Ovary (tissue), 9 donors: ENCODE data around the gene FGFBP1. TPM values are rescaled to one million over a fixed set of nuclear protein-coding genes. Genes with fewer than 3 reads are reported as not detected.

Experiments used
- DNase-seq, 5 donors: peaks; one replicate each; pipeline ENCODE4 v3.0.0-alpha.2; 2019 to 2020
- H3K27ac ChIP-seq, 2 donors: fragments of 200-600 bp; one replicate each; pipeline versions ENCODE4 v1.5.1 to v1.8.0; 2019 to 2022
- H3K27me3 ChIP-seq: fragments of 200-600 bp; one replicate; pipeline ENCODE4 v1.8.0; 2022
- H3K36me3 ChIP-seq: fragments of 200-600 bp; sonication (generic); one replicate; pipeline ENCODE4 v1.5.1; 2019
- H3K4me1 ChIP-seq: one replicate; pipeline ENCODE4 v1.8.1; 2013; ENCODE audit warnings: mild to moderate bottlenecking, moderate library complexity; ENCODE audit not compliant: insufficient read depth
- H3K4me3 ChIP-seq: fragments of 200-600 bp; sonication (generic); one replicate; pipeline ENCODE4 v1.5.1; 2017
- H3K9me3 ChIP-seq, 2 donors: fragments of 200-600 bp in 1 of 2; sonication (generic) in 1 of 2; one replicate each; pipeline versions ENCODE4 v1.5.1 to v1.8.1; 2013 to 2019; ENCODE audit warnings: mild to moderate bottlenecking in 1 of 2, moderate library complexity in 1 of 2
- EP300 ChIP-seq: sonication (generic); formaldehyde crosslinking; IDR thresholded peaks from one replicate; pipeline ENCODE4 v1.6.1; 2017; ENCODE audit warnings: antibody characterized with exemption
- POLR2A ChIP-seq: fragments of 450-650 bp; IDR thresholded peaks from one replicate; pipeline ENCODE4 v1.6.1; 2017; ENCODE audit warnings: antibody characterized with exemption, mild to moderate bottlenecking, moderate library complexity
- WGBS, 3 donors: extraction: QIAGEN DNeasy Blood & Tissue Kit in 1 of 3; methylation state at CpG; one replicate each; pipeline versions ENCODE4 v1.1.5 to v1.1.7; 2013 to 2017; 5-methylcytosine and 5-hydroxymethylcytosine counted together
- intact Hi-C, 4 donors: fragments of 100-400 bp; cut with DNase I; formaldehyde crosslinking; loops; one replicate each; pipeline versions ENCODE4 v1.11.0 to v1.15.1; 2022 to 2023
- polyA plus RNA-seq, 2 donors: library from polyadenylated mRNA; stranded (reverse); fragments of 200-250 nt in 1 of 2; fragments of 350-450 nt in 1 of 2; fragmentation: Illumina TruSeq in 1 of 2; extraction: RNeasy Lipid Tissue Mini Kit (QIAGEN cat#74804) in 1 of 2; gene quantifications; one replicate each; pipeline ENCODE4 v1.2.3, GENCODE V29; 2013 to 2014
- total RNA-seq, 7 donors: library from RNA; depleted of rRNA in 2 of 7; stranded (reverse); fragments of >200 nt in 2 of 7; fragmentation: NEBNext Ultra II Directional in 3 of 7; extraction: Animal tissue kit (Norgen Biotek cat#: 25700) in 3 of 7; gene quantifications; one replicate each; pipeline versions ENCODE4 v1.1.0 to v1.2.4, GENCODE V29; 2016 to 2023
- TF ChIP-seq, protein P1 (sequence below), 3 donors: fragments of 450-650 bp in 2 of 3; fragments of 200-600 bp in 1 of 3; IDR thresholded peaks; one replicate each; pipeline versions ENCODE4 v1.5.1 to v1.8.0; 2016 to 2022; ENCODE audit warnings: antibody characterized with exemption in 3 of 3, mild to moderate bottlenecking in 1 of 3
- donor health status: DM: no; HTN: no; CAD: no; lungs with moderate emphysema.
- donor health status: DM: no; HTN: no; CAD: no.
- donor health status: Bipolar disorder and iron deficiency.
- donor health status: DM: yes; HTN: yes; CAD: no.
- donor health status: DM: no; HTN: no; CAD: no.
- donor health status: DM: yes; HTN: yes; CAD: no.

FGFBP1 gene
- total and polyA plus RNA-seq, 9 donors: 0.36 to 1.4 TPM; not detected in 7

DNA sequence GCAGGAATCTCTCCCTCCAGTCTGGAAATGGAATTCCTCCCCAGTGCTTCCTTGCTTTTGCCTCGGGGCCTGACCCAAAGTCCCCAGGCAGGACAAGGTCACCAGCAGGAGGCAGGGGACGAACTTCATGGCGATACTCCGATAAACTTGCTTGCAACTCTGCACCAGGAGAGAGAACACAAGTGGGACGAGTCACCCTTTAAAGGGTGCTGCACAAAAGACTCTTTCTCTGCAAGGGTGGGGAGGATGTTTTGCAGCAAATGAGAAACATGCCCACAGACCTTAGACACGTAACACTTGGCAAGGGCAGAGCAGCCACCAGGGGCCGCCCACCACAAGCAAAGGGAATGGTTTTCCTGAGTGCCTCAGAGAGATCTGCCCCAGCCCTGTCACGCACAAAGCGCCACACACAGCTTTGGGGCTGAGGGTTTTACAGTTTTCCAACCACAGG lies 24.5 kb upstream of the FGFBP1 start, which contains the start of gene FGFBP2:
Gene FGFBP2 (minus strand): TSS at position 175 of the 451 bp plus-strand sequence. CDS start 46 bp downstream, at position 129.
- TF ChIP-seq POLR2A (no peak), EP300 (no peak)
- TF ChIP-seq, protein P1, sequence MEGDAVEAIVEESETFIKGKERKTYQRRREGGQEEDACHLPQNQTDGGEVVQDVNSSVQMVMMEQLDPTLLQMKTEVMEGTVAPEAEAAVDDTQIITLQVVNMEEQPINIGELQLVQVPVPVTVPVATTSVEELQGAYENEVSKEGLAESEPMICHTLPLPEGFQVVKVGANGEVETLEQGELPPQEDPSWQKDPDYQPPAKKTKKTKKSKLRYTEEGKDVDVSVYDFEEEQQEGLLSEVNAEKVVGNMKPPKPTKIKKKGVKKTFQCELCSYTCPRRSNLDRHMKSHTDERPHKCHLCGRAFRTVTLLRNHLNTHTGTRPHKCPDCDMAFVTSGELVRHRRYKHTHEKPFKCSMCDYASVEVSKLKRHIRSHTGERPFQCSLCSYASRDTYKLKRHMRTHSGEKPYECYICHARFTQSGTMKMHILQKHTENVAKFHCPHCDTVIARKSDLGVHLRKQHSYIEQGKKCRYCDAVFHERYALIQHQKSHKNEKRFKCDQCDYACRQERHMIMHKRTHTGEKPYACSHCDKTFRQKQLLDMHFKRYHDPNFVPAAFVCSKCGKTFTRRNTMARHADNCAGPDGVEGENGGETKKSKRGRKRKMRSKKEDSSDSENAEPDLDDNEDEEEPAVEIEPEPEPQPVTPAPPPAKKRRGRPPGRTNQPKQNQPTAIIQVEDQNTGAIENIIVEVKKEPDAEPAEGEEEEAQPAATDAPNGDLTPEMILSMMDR (IDR thresholded peaks at IDR 0.05): no peak
- no peaks in the 10 kb centered on the region for H3K9me3 ChIP-seq
- no peaks in the 10 kb centered on the region for H3K4me1 ChIP-seq
- H3K4me3 ChIP-seq: no peak within 1 kb of the TSS
- DNase-seq: no peak
- no peaks in the 10 kb centered on the region for H3K27me3 ChIP-seq
- no peaks in the 10 kb centered on the region for H3K36me3 ChIP-seq
- WGBS, 3 donors: 44 to 55% (median 54%) methylated on average over 9 of the region's 9 CpGs
- no peak within 1 kb of the TSS for H3K27ac ChIP-seq
- intact Hi-C loops: no loop called here

DNA sequence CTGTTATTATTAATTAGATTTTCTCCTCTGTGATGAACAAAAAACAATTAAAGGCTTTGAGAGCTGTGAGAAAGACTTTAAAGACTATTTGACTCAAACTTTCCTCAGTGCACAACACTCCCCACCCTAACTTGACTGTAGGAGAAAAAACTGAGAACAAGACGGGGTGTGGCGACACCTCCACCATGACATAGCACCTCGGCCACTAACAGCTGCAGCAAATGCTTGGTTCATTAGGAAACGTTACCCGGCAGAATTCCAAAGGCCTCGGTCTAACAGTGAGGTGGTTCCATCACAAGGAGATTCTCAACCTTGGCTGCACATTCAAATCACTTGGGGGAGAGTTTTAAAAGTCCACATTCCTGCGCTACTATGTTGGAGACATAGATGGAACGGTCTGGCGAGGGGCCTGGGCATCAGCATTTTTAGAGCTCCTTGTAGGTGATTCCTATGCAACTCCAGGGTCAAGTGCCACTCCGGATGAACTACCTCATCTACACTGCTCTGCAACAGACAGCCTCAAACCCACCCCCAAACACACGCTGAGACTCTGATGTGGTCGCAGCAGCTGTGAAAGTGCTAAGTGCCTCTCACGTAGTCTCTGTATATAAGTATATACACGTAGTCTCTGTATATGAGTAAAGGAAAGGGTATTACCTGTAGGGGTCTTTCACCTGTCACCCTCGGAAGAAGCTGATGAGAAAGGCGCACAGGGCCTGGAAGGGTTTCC lies 23.4 kb upstream of the FGFBP1 start:
- DNase-seq: no peak
- Histone ChIP-seq H3K27me3 (no peaks in the 10 kb centered on the region), H3K4me3 (no peak overlapping the region), H3K4me1 (no peaks in the 10 kb centered on the region), H3K27ac (no peak overlapping the region), H3K36me3 (no peaks in the 10 kb centered on the region), H3K9me3 (no peaks in the 10 kb centered on the region)
- 86 to 90% (median 87%) methylated on average over 16 of the region's 16 CpGs for WGBS, 3 donors
- TF ChIP-seq, protein P1 (IDR thresholded peaks at IDR 0.05): no peak
- TF ChIP-seq POLR2A (no peak), EP300 (no peak)
- intact Hi-C loops: no loop called here

DNA sequence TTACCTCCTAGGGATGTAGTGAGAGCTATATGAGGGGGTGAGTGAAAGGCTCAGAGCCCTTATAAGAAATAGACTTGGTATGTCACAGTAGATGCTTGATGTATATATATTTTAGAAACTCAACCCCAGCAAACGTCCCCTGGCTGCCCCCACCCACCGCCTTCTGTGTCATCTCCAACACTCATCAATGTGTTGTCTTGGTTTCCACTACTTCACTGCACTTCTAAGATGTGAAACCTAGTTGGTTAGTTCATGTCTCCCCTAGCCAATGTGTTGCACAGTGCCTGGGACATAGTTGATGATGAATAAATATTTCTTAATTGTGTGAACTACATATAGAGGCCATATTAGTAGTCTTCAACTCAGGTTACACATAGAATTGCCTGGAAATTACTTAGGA lies 20.0 kb upstream of the FGFBP1 start:
- H3K36me3 ChIP-seq: no peaks in the 10 kb centered on the region
- no peak overlapping the region for H3K4me3 ChIP-seq
- H3K27me3 ChIP-seq: no peaks in the 10 kb centered on the region
- DNase-seq: no peak
- intact Hi-C loops: no loop called here
- no peaks in the 10 kb centered on the region for H3K9me3 ChIP-seq
- TF ChIP-seq EP300: no peak
- TF ChIP-seq POLR2A: no peak
- TF ChIP-seq, protein P1 (IDR thresholded peaks at IDR 0.05): no peak
- no peak overlapping the region for H3K27ac ChIP-seq
- no peaks in the 10 kb centered on the region for H3K4me1 ChIP-seq
- 88 to 91% (median 89%) methylated on average over 2 of the region's 2 CpGs for whole genome bisulfite sequencing, 3 donors

DNA sequence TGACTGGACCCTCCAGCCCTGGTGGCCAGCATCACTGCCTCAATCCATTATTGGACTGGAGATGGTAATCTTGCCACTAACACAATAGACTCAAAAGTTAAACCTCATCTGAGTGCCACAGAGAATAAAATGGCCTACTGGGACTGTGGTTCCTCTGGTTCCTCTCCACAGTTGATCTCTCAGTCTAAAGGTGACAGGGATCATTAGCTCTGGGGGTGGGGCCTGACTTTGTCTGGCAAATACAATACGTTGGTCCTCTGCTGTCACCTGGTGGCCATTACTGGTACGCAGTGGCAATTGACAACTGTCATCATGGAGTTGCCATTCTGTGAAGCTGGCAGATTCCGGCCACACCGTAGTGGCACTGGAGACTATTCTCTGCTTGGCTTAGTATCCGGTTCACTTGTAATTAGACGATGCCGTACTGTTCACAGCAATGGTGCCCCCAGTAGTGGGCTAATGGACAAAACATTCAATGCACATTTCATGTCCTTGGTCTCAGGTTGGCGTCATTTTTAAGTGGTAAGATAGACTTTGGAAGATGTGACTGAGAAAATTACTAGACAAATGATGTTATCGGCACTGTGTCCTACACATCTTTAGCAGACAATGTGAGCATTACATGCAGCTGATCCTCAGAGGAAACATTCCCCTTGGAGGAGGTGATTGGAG lies 17.8 kb upstream of the FGFBP1 start:
- DNase-seq: peak; percentile 11 to 40 (median 29)
- Histone ChIP-seq H3K27me3 (no peaks in the 10 kb centered on the region), H3K36me3 (no peaks in the 10 kb centered on the region), H3K4me1 (no peaks in the 10 kb centered on the region), H3K4me3 (no peak overlapping the region), H3K9me3 (no peaks in the 10 kb centered on the region), H3K27ac (no peak overlapping the region)
- WGBS, 3 donors: 59 to 61% (median 60%) methylated on average over 9 of the region's 9 CpGs
- intact Hi-C loops: no loop called here
- TF ChIP-seq POLR2A (no peak), EP300 (no peak)
- TF ChIP-seq, protein P1 (IDR thresholded peaks at IDR 0.05): peak in 2 of 3 donors; percentile 19 to 49
